Loucy (cell line): ENCODE measurements around the gene MACROD2.

Experiments used
- EZH2phosphoT487 ChIP-seq: fragments of 200-600 bp; IDR thresholded peaks from 2 replicates; pipeline ENCODE4 v1.6.1; 2018; ENCODE audit warnings: antibody characterized with exemption, mild to moderate bottlenecking, moderate library complexity, borderline replicate concordance
- TF ChIP-seq, protein P1 (sequence below): fragments of 200-600 bp; sonication (generic); conservative IDR thresholded peaks from 2 replicates; pipeline ENCODE4 v1.5.1; 2014; ENCODE audit warnings: mild to moderate bottlenecking, antibody characterized with exemption, low read length

DNA sequence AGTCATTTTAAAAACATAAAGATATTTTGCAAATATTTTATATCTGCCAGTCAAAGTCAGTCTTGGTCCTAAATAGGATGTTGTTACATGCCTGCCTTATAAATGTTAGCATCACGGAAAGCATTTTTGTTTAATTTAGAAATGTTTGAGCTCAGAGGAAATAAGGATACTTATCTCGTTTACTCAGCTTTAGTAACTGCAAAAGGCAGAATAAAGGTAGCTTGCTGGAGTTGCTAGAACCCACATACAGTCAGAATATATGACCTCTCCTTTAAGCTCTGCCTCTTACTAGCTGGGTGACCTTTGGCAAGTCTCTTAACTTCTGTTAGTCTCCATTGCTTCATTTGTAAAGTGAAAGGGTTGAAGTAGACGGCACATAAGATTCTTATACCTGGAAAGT is 1710.7 kb downstream of the MACROD2 start:
- TF ChIP-seq, protein P1, sequence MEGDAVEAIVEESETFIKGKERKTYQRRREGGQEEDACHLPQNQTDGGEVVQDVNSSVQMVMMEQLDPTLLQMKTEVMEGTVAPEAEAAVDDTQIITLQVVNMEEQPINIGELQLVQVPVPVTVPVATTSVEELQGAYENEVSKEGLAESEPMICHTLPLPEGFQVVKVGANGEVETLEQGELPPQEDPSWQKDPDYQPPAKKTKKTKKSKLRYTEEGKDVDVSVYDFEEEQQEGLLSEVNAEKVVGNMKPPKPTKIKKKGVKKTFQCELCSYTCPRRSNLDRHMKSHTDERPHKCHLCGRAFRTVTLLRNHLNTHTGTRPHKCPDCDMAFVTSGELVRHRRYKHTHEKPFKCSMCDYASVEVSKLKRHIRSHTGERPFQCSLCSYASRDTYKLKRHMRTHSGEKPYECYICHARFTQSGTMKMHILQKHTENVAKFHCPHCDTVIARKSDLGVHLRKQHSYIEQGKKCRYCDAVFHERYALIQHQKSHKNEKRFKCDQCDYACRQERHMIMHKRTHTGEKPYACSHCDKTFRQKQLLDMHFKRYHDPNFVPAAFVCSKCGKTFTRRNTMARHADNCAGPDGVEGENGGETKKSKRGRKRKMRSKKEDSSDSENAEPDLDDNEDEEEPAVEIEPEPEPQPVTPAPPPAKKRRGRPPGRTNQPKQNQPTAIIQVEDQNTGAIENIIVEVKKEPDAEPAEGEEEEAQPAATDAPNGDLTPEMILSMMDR = no peak
- TF ChIP-seq EZH2phosphoT487 = no peak
